SJCRH30 (cell line): Measurements from ENCODE around the gene ZNF667. TPM values are rescaled to one million over a fixed set of nuclear protein-coding genes. Genes with fewer than 3 reads are reported as not detected.
A peak's percentile ranks its signal among the peaks of the same experiment; 100 is the strongest.

Experiments
- DNase-seq, 2 experiments: peaks; one replicate each; pipeline ENCODE4 v3.0.0-alpha.2; 2015 to 2020
- H3K27ac ChIP-seq: fragments of 250-450 bp; sonication (Bioruptor Pico); 2 replicates; pipeline ENCODE4 v1.5.1; 2020; ENCODE audit warnings: mild to moderate bottlenecking, moderate library complexity
- H3K27me3 ChIP-seq: fragments of 250-450 bp; sonication (Bioruptor Pico); 2 replicates; pipeline ENCODE4 v1.5.1; 2020; ENCODE audit warnings: mild to moderate bottlenecking, moderate library complexity
- H3K36me3 ChIP-seq: fragments of 250-450 bp; sonication (Bioruptor Pico); 2 replicates; pipeline ENCODE4 v1.5.1; 2020; ENCODE audit warnings: mild to moderate bottlenecking, moderate library complexity
- H3K4me1 ChIP-seq: fragments of 250-450 bp; sonication (Bioruptor Pico); 2 replicates; pipeline ENCODE4 v1.5.1; 2020; ENCODE audit warnings: mild to moderate bottlenecking, moderate library complexity
- H3K4me3 ChIP-seq: fragments of 250-450 bp; sonication (Bioruptor Pico); 2 replicates; pipeline ENCODE4 v1.5.1; 2020; ENCODE audit warnings: mild to moderate bottlenecking, moderate library complexity
- H3K9me3 ChIP-seq: fragments of 250-450 bp; sonication (Bioruptor Pico); replicated peaks from 2 replicates; pipeline ENCODE4 v1.5.1; 2020; ENCODE audit warnings: mild to moderate bottlenecking, moderate library complexity
- total RNA-seq: library from RNA; depleted of rRNA; stranded (reverse); fragments of >200 nt; shearing (Covaris generic); gene quantifications from 2 replicates; pipeline ENCODE4 v1.2.3, GENCODE V29; 2014; rRNA removed

Gene ZNF667
- total RNA-seq, 1 experiment from 2014 or later = 10.3 TPM

GRCh38 chr19:56404705-56405056, 72.5 kb downstream of the ZNF667 start:
- peak overlapping the region; percentile 94; the same call in 1 of the 2 replicates for H3K27ac ChIP-seq
- H3K27me3 ChIP-seq = no peaks in the 10 kb centered on the region
- H3K9me3 ChIP-seq = no peaks in the 10 kb centered on the region
- H3K4me3 ChIP-seq = peak overlapping the region; percentile 97
- peaks cover 23% of the 10 kb centered on the region for H3K36me3 ChIP-seq
- no peaks in the 10 kb centered on the region for H3K4me1 ChIP-seq
- DNase-seq = no peak

GRCh38 chr19:56403764-56404704, 73.1 kb downstream of the ZNF667 start, which contains the start of gene ZNF583:
Gene ZNF583, plus strand, starts transcription at chr19:56404332. Its CDS starts 2,783 bp downstream, at chr19:56407115.
- peak; percentile 87 to 89 for DNase-seq
- no peaks in the 10 kb centered on the region for H3K9me3 ChIP-seq
- peaks cover 16% of the 10 kb centered on the region for H3K36me3 ChIP-seq
- H3K4me3 ChIP-seq = peak within 1 kb of the TSS; percentile 97
- H3K27me3 ChIP-seq = no peaks in the 10 kb centered on the region
- H3K27ac ChIP-seq = peak within 1 kb of the TSS; percentile 94
- H3K4me1 ChIP-seq = no peaks in the 10 kb centered on the region

DNA sequence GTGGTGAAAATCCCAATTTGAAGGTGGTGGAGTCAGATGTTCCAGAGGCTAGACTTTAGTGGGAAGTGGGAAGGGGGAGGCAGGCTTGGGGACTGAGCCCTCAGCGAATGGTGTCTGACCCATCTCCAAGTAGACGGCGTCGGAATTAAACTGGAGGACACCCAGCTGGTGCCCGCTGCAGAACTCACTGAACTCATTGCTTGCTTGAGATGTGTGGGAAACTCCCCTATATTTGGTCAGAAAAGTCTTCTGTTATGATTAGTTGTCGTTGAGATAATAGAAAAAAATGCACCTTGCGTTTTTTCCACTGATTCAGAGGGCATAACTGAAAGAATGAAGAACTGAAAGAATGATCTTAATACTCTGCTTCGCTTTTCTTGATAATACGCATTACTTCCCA, 73.9 kb downstream of the ZNF667 start:
- no peak overlapping the region for H3K27ac ChIP-seq
- H3K4me3 ChIP-seq = peak overlapping the region; percentile 97
- no peaks in the 10 kb centered on the region for H3K4me1 ChIP-seq
- H3K9me3 ChIP-seq = no peaks in the 10 kb centered on the region
- H3K27me3 ChIP-seq = no peaks in the 10 kb centered on the region
- DNase-seq = no peak
- H3K36me3 ChIP-seq = peaks cover 11% of the 10 kb centered on the region; the same call in 1 of the 2 replicates

DNA sequence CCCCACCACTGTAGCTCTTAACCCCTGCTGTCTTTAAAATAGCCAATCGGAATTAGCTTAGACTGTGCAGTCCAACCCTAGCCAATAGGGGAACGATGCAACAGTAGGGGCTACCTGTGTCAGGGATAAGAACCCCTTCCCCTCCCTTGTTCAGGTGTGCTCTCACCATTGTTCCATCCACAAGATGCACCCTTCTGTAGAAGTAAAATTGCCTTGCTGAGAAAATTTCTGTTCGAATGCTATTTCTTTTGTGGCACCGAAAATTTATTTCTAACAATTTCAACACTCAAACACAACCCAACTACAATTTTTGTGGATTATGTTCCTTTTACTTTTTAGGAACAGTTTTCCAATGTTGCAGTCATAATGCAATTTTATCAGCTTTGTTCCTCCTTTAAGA, 76.7 kb downstream of the ZNF667 start:
- no peaks in the 10 kb centered on the region for H3K9me3 ChIP-seq
- no peak overlapping the region for H3K4me3 ChIP-seq
- no peaks in the 10 kb centered on the region for H3K27me3 ChIP-seq
- no peaks in the 10 kb centered on the region for H3K36me3 ChIP-seq
- H3K4me1 ChIP-seq = no peaks in the 10 kb centered on the region
- no peak for DNase-seq
- H3K27ac ChIP-seq = no peak overlapping the region

DNA sequence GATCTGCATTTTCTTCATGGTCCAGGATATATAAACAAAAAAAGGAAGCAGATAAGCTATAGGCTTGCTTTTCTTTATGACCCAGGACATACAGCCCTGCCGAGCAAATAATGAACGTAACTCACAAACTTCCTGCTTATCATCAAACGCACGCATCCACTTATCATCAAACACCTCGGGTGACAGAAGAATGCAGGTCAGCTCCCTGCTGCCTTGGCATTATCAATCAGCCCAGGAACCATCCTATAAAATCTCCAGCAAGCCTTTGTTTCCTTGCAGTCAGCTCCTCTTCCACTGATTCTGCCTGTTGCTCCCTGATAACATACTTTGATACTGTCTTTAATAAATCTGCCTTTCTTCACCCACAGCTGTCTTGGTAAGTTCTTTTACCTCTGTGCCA, 78.3 kb downstream of the ZNF667 start:
- Histone ChIP-seq H3K9me3 (no peaks in the 10 kb centered on the region), H3K4me3 (no peak overlapping the region), H3K27ac (no peak overlapping the region), H3K36me3 (no peaks in the 10 kb centered on the region), H3K4me1 (no peaks in the 10 kb centered on the region), H3K27me3 (no peaks in the 10 kb centered on the region)
- DNase-seq = no peak

GRCh38 chr19:56393119-56394012, 83.8 kb downstream of the ZNF667 start, which contains the start of gene ZNF582:
Gene ZNF582, minus strand, starts transcription at chr19:56393534. Its CDS starts 1,782 bp downstream, at chr19:56391752.
- DNase-seq = peak; percentile 93 to 96
- Histone ChIP-seq H3K27me3 (no peaks in the 10 kb centered on the region), H3K27ac (peak within 1 kb of the TSS; percentile 89), H3K4me1 (no peaks in the 10 kb centered on the region), H3K9me3 (0 out of 2 replicates have a peak, but pooled peaks cover 3% of the 10 kb centered on the region), H3K36me3 (no peaks in the 10 kb centered on the region; the same call in 1 of the 2 replicates), H3K4me3 (peak within 1 kb of the TSS; percentile 84)

Other genes with a start within 250 kb of the ZNF667 start
- gene EDDM13, start 204.6 kb downstream of the ZNF667 start, total RNA-seq = not detected in 2 replicates
- 7.8 and 9.4 TPM in 2 replicates for gene ZSCAN5A, start 162.5 kb downstream of the ZNF667 start, total RNA-seq
- gene ZNF582, start 83.8 kb downstream of the ZNF667 start, total RNA-seq = 2.5 and 3.3 TPM in 2 replicates
- 4.0 and 6.4 TPM in 2 replicates for gene ZNF583, start 73.0 kb downstream of the ZNF667 start, total RNA-seq
- gene ZNF471, start 30.5 kb upstream of the ZNF667 start, total RNA-seq = 2.5 and 3.4 TPM in 2 replicates
- gene ZFP28, start 61.6 kb upstream of the ZNF667 start, total RNA-seq = 8.1 and 10.4 TPM in 2 replicates
- gene ZNF470, start 90.1 kb upstream of the ZNF667 start, total RNA-seq = 6.1 and 7.2 TPM in 2 replicates
- gene ZNF71, start 118.0 kb upstream of the ZNF667 start, total RNA-seq = 11.1 and 11.4 TPM in 2 replicates
- 0.55 and 0.71 TPM in 2 replicates for gene SMIM17, start 165.8 kb upstream of the ZNF667 start, total RNA-seq
- gene ZNF835, start 194.4 kb upstream of the ZNF667 start, total RNA-seq = 0.10 and 0.43 TPM in 2 replicates